Testis (tissue), 2 donors: Measurements from ENCODE around the gene HYOU1.

Source experiments
- POLR2A ChIP-seq: fragments of 450-650 bp; IDR thresholded peaks from one replicate; pipeline ENCODE4 v1.6.1; 2017; ENCODE audit warnings: antibody characterized with exemption, mild to moderate bottlenecking, moderate library complexity
- TF ChIP-seq, protein P1 (sequence below), 3 experiments: fragments of 450-650 bp in 2 of 3; fragments of 200-600 bp in 1 of 3; sonication (generic) in 1 of 3; IDR thresholded peaks; one replicate each; pipeline ENCODE4 v1.5.1; 2016 to 2019; ENCODE audit warnings: antibody characterized with exemption in 3 of 3, mild to moderate bottlenecking in 2 of 3, moderate library complexity in 1 of 3

DNA sequence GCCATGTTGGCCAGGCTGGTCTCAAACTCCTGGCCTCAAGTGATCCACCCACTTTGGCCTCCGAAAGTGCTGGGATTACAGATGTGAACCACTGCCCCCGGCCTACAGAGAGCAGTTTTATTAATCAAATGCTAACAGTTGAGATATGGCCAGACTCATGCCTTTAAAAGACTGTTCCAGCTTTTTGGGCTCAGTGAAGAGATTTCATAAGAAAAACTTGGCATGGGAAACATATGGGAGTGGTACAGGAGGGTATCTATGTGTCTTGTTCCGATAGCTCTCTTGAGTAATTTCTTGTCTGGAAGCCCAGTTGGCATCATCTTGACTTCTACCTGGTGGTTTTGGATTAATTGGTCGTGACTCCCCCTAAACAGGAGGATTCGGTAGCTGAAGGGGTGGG, 18.1 kb downstream of the HYOU1 start:
- TF ChIP-seq, protein P1, sequence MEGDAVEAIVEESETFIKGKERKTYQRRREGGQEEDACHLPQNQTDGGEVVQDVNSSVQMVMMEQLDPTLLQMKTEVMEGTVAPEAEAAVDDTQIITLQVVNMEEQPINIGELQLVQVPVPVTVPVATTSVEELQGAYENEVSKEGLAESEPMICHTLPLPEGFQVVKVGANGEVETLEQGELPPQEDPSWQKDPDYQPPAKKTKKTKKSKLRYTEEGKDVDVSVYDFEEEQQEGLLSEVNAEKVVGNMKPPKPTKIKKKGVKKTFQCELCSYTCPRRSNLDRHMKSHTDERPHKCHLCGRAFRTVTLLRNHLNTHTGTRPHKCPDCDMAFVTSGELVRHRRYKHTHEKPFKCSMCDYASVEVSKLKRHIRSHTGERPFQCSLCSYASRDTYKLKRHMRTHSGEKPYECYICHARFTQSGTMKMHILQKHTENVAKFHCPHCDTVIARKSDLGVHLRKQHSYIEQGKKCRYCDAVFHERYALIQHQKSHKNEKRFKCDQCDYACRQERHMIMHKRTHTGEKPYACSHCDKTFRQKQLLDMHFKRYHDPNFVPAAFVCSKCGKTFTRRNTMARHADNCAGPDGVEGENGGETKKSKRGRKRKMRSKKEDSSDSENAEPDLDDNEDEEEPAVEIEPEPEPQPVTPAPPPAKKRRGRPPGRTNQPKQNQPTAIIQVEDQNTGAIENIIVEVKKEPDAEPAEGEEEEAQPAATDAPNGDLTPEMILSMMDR (IDR thresholded peaks at IDR 0.05) = no peak
- TF ChIP-seq POLR2A = no peak
